GM18858 (cell line): ENCODE data around the gene SEMA3E.
A peak's percentile ranks its signal among the peaks of the same experiment; 100 is the strongest.
"Not testable (repeated sequence)": the region's sequence is repeated elsewhere in the genome, so short reads cannot be mapped to it uniquely, and the experiment has no call there.

Experiments
- ATAC-seq: cut with Tn5 transposase; IDR thresholded peaks from one replicate; pipeline ENCODE4 v1.9.1; 2021; ENCODE audit not compliant: unreplicated experiment

SEMA3E gene

GRCh38 chr7:83457022-83457892, 191.7 kb downstream of the SEMA3E start:
- peak; percentile 85 for ATAC-seq

- no peak for ATAC-seq
Observed at GRCh38 chr7:83456413-83456812, 192.5 kb downstream of the SEMA3E start.

- ATAC-seq, result no peak
Observed at GRCh38 chr7:83455612-83456011, 193.3 kb downstream of the SEMA3E start.

GRCh38 chr7:83452256-83452655, 196.7 kb downstream of the SEMA3E start:
- ATAC-seq, result no peak

- ATAC-seq, result no peak
Observed at GRCh38 chr7:83451501-83452045, 197.4 kb downstream of the SEMA3E start.

GRCh38 chr7:83449781-83450180, 199.2 kb downstream of the SEMA3E start:
- ATAC-seq, result no peak

GRCh38 chr7:83447681-83448080, 201.3 kb downstream of the SEMA3E start:
- no peak for ATAC-seq

GRCh38 chr7:83446102-83446669, 202.8 kb downstream of the SEMA3E start:
- no peak for ATAC-seq

- ATAC-seq, result no peak
Observed at GRCh38 chr7:83442911-83443310, 206.0 kb downstream of the SEMA3E start.

GRCh38 chr7:83439026-83439425, 209.9 kb downstream of the SEMA3E start:
- ATAC-seq, result no peak

- ATAC-seq, result not testable (repeated sequence)
Observed at GRCh38 chr7:83430289-83430688, 218.7 kb downstream of the SEMA3E start.

GRCh38 chr7:83429493-83429892, 219.4 kb downstream of the SEMA3E start:
- no peak for ATAC-seq

- ATAC-seq, result no peak
Observed at GRCh38 chr7:83427884-83428283, 221.1 kb downstream of the SEMA3E start.

GRCh38 chr7:83426325-83426724, 222.6 kb downstream of the SEMA3E start:
- no peak for ATAC-seq

GRCh38 chr7:83419013-83419412, 229.9 kb downstream of the SEMA3E start:
- ATAC-seq, result no peak

GRCh38 chr7:83415840-83416239, 233.1 kb downstream of the SEMA3E start:
- no peak for ATAC-seq

GRCh38 chr7:83414947-83415346, 234.0 kb downstream of the SEMA3E start:
- ATAC-seq, result no peak

GRCh38 chr7:83413831-83414230, 235.1 kb downstream of the SEMA3E start:
- no peak for ATAC-seq

GRCh38 chr7:83413424-83413823, 235.5 kb downstream of the SEMA3E start:
- ATAC-seq, result no peak

GRCh38 chr7:83410989-83411591, 237.8 kb downstream of the SEMA3E start:
- peak; percentile 57 for ATAC-seq

- no peak for ATAC-seq
Observed at GRCh38 chr7:83394776-83395175, 254.2 kb downstream of the SEMA3E start.

GRCh38 chr7:83388436-83388835, 260.5 kb downstream of the SEMA3E start:
- no peak for ATAC-seq
